ENCODE results near the gene PISD.

PISD gene

DNA sequence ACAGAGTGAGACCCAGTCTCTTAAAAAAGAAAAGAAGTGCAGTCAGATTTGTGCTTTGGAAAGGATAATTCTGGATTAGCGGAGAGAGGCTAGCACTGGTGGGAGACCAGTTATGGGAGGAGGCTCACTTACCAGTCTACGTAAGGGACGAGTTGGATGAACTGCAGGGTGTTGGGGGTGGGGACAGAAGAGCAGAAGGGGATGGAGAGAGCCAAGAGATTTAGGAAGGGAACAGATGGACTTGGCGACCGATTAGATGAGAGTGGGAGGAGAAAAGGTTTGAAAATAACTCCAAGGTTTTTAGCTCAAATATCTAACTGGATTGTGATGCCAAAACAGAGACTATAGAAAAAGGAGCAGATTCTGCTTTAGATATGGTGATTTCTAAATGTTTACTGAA lies 84.3 kb downstream of the PISD start:
- H3K36me3 ChIP-seq (ENCODE audit: control insufficient read depth, insufficient read depth, low read length) = peaks cover 7% of the 10 kb centered on the region
- H3K4me3 ChIP-seq (replicated peaks; ENCODE audit: low read depth, low read length) = no peak overlapping the region
- no peak for DNase-seq (ENCODE audit: extremely low read depth, insufficient read length)
- no peaks in the 10 kb centered on the region for H3K27me3 ChIP-seq (replicated peaks; ENCODE audit: control insufficient read depth, insufficient read depth, low read length)
- TF ChIP-seq, protein P1, sequence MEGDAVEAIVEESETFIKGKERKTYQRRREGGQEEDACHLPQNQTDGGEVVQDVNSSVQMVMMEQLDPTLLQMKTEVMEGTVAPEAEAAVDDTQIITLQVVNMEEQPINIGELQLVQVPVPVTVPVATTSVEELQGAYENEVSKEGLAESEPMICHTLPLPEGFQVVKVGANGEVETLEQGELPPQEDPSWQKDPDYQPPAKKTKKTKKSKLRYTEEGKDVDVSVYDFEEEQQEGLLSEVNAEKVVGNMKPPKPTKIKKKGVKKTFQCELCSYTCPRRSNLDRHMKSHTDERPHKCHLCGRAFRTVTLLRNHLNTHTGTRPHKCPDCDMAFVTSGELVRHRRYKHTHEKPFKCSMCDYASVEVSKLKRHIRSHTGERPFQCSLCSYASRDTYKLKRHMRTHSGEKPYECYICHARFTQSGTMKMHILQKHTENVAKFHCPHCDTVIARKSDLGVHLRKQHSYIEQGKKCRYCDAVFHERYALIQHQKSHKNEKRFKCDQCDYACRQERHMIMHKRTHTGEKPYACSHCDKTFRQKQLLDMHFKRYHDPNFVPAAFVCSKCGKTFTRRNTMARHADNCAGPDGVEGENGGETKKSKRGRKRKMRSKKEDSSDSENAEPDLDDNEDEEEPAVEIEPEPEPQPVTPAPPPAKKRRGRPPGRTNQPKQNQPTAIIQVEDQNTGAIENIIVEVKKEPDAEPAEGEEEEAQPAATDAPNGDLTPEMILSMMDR (IDR thresholded peaks at IDR 0.05; ENCODE audit: insufficient read depth, low read length, poor library complexity, severe bottlenecking) = no peak

DNA sequence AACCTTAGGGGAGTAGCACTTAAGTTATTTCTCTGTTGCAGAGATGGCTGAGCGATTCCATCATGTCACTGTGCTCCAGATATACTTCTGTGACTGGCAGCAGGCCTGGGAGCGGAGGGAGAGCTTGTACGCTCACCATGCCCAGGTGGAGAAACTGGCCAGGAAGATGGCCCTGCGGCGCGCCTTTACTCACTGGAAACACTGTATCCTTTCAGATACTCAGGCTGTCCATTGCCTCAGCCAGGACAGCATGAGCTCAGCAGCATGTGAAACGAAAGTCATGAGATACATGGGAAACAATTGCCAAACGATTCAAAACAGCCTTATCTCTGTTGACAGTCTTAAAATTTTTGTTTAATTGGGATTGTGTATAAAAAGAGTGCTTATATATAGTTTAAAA lies 86.8 kb downstream of the PISD start:
- Histone ChIP-seq H3K27me3 (replicated peaks; ENCODE audit: control insufficient read depth, insufficient read depth, low read length) (no peaks in the 10 kb centered on the region), H3K4me3 (replicated peaks; ENCODE audit: low read depth, low read length) (no peak overlapping the region), H3K36me3 (ENCODE audit: control insufficient read depth, insufficient read depth, low read length) (peaks cover 8% of the 10 kb centered on the region)
- no peak for DNase-seq (ENCODE audit: extremely low read depth, insufficient read length)
- TF ChIP-seq, protein P1 (IDR thresholded peaks at IDR 0.05; ENCODE audit: insufficient read depth, low read length, poor library complexity, severe bottlenecking) = no peak

DNA sequence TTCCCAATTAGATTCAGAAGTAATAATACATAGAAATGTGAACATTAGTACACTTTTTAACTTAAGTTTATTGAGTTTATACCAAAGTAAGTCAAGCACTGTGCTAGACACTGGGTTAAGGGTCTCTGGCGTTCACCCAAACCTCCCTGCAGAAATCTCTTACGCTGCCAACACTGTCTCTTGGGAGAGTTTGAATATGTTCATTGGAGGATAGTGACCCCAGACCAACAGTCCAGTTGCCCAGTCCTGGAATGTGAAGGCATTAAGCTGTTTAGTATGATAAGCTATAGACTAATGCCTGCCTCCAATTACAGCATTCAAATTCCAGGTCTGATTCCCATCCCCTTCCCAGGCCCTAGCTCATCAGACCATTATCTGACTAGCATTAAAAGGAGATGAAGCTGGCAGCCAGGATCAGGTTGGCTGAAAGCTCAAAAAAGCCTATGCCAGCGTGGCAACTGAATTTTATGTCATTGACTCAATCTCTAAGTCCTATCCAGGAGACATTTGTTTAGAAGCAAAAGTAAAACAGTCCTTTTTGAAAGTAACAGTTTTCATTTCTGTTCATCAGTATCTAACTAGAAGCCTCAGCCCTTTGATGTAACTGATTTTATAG lies 87.9 kb downstream of the PISD start:
- peaks cover 8% of the 10 kb centered on the region for H3K36me3 ChIP-seq (ENCODE audit: control insufficient read depth, insufficient read depth, low read length)
- H3K27me3 ChIP-seq (replicated peaks; ENCODE audit: control insufficient read depth, insufficient read depth, low read length) = no peaks in the 10 kb centered on the region
- TF ChIP-seq, protein P1 (IDR thresholded peaks at IDR 0.05; ENCODE audit: insufficient read depth, low read length, poor library complexity, severe bottlenecking) = no peak
- no peak for DNase-seq (ENCODE audit: extremely low read depth, insufficient read length)
- no peak overlapping the region for H3K4me3 ChIP-seq (replicated peaks; ENCODE audit: low read depth, low read length)

DNA sequence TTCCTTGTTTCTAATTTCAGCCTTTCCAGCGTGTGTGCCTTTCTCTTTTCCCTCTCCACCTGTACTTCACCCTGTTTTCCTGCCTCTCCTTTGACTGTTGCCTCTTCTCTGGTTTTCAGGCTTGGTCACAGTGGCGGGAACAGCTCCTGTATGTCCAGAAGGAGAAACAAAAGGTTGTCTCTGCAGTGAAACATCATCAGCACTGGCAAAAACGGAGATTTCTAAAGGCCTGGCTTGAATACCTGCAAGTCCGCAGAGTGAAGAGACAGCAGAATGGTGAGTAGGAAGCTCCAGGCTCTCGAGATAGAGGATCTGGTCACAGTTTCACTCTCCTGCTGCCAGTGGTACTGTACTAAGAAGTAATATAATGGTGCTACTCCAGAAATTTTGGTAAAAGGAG lies 89.1 kb downstream of the PISD start:
- DNase-seq (ENCODE audit: extremely low read depth, insufficient read length) = no peak
- Histone ChIP-seq H3K27me3 (replicated peaks; ENCODE audit: control insufficient read depth, insufficient read depth, low read length) (no peaks in the 10 kb centered on the region), H3K36me3 (ENCODE audit: control insufficient read depth, insufficient read depth, low read length) (peaks cover 4% of the 10 kb centered on the region), H3K4me3 (replicated peaks; ENCODE audit: low read depth, low read length) (no peak overlapping the region)
- TF ChIP-seq, protein P1 (IDR thresholded peaks at IDR 0.05; ENCODE audit: insufficient read depth, low read length, poor library complexity, severe bottlenecking) = no peak

DNA sequence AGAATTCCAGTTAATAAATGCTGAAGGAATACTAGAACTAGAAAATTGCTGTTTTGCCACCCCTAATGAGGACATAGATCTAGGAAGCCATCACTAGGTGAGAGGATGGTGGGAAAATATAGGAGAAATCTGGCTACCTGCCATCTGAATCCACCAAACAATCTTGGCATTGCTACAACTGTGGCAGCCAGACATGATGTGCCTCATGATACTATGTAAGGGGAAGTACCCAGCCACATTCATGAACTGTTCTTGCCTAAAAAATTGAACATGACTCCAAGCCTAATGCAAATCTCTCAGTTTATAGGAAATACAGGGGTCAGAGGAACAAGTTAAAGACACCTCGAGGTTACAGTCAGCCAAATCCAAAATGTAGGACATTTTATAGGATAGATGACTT lies 92.9 kb downstream of the PISD start:
- TF ChIP-seq, protein P1 (IDR thresholded peaks at IDR 0.05; ENCODE audit: insufficient read depth, low read length, poor library complexity, severe bottlenecking) = no peak
- H3K36me3 ChIP-seq (ENCODE audit: control insufficient read depth, insufficient read depth, low read length) = peaks cover 3% of the 10 kb centered on the region
- no peaks in the 10 kb centered on the region for H3K27me3 ChIP-seq (replicated peaks; ENCODE audit: control insufficient read depth, insufficient read depth, low read length)
- no peak for DNase-seq (ENCODE audit: extremely low read depth, insufficient read length)
- no peak overlapping the region for H3K4me3 ChIP-seq (replicated peaks; ENCODE audit: low read depth, low read length)
